ENCODE data around the gene NIPA2.
A peak's percentile ranks its signal among the peaks of the same experiment; 100 is the strongest.

Gene NIPA2

GRCh38 chr15:22839046-22839695 lies 705 bp downstream of the NIPA2 start:
- peak in 1 of 2 donors; percentile 8 for DNase-seq (ENCODE audit: low read depth in 2 of 2)

DNA sequence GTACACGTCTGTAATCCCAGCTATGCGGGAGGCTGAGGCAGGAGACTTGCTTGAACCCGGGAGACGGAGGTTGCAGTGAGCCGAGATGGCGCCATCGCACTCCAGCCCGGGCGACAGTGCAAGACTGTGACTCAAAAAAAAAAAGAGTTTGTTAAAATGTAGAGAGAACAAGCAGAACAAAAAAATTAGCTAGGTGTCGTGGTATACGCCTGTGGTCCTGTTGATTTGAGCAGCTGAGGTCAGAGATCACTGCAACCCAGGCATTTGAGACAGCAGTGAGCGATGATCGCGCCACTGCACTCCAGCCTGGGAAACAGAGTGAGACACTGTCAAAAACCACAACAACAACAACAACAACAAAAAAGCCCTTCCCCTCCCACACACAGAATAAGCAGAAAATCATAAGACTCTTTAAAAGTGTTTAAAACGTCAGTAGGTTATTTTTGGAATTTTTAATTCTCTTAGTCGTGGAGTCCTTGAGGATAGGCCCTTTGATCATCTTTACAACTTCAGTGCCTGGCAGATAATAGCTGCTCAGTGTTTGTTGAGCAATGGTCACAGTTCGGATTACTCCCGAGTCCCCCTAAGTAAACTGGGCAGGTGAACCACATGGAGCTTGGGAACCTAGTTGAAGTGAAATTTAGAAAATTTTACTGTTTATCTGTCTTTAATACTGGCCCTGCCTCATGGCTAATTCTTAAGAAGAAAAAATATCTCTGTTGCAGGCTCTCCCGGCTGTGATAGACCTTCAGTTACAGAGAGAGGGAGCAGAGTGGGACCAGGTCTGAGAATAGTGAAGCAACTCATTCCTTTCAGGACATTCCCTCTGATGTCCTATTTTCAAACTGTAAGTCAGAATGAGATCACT lies 6.2 kb downstream of the NIPA2 start:
- no peak for DNase-seq (ENCODE audit: low read depth in 2 of 2)

GRCh38 chr15:22845289-22845900 lies 6.9 kb downstream of the NIPA2 start:
- DNase-seq (ENCODE audit: low read depth in 2 of 2), result no peak

DNA sequence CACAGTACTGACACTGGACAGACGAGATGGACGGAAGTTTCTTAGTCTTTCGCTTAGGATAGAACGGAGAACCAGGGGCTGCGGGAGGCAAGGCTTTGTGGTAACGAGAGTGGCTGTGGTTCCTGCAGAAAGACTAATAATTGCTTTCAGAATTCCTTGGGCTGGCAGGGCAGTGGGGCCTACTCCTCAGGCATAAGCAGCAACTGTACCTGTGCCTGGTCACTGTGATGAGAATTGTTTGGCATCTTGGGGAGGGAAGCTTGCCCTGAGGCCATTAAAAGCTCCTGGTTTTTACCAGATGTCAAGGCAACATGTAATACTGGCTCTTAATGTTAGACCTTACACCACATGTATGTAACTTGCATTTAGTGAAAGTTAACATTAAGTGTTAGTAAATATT lies 7.6 kb downstream of the NIPA2 start:
- no peak for DNase-seq (ENCODE audit: low read depth in 2 of 2)

DNA sequence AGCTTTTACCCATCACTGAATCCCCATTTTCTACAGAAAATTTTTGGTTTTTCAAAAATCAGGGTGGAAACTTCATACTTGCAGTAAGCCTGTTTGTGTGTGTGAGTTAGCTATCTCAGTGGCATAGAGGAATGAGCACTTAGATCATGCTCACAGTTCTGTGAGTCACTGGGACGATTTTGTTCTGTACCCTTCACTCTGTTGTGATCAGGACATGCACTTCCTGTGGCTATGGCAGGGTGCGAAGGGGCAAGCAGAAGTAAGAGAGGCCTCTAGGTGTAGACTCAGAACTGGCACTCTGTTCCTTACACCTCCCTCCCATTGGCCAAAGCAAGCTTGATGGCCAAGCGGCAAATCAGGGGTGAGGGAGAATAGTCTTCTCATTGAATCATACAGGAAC lies 11.6 kb downstream of the NIPA2 start:
- DNase-seq (ENCODE audit: low read depth in 2 of 2), result no peak

- no peak for DNase-seq (ENCODE audit: low read depth in 2 of 2)
Observed at GRCh38 chr15:22851513-22851912, 13.0 kb downstream of the NIPA2 start.

GRCh38 chr15:22855791-22856190 lies 17.3 kb downstream of the NIPA2 start:
- DNase-seq (ENCODE audit: low read depth in 2 of 2), result no peak

GRCh38 chr15:22856659-22857058 lies 18.2 kb downstream of the NIPA2 start:
- no peak for DNase-seq (ENCODE audit: low read depth in 2 of 2)

- DNase-seq (ENCODE audit: low read depth in 2 of 2), result no peak
Observed at GRCh38 chr15:22861161-22861560, 22.7 kb downstream of the NIPA2 start.

DNA sequence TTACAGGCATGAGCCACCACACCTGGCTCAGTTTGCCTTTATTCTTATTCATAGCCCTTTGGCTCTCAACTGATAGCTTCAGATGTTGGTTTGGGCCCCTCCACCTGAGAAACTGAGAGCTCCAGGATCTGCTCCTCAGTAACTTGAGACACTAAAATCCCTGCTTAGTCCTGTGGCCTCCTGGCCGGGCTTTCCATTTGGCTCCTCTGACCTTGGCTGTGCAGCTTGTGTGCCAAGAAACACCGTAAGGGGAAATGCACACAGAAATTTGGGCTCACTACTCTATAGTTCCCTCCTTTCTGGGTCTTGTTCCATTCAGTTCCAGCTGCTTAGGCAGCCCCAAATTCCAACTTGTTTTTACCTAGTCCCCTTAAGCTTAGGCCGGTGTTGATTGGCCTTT lies 24.9 kb downstream of the NIPA2 start:
- DNase-seq (ENCODE audit: low read depth in 2 of 2), result no peak

DNA sequence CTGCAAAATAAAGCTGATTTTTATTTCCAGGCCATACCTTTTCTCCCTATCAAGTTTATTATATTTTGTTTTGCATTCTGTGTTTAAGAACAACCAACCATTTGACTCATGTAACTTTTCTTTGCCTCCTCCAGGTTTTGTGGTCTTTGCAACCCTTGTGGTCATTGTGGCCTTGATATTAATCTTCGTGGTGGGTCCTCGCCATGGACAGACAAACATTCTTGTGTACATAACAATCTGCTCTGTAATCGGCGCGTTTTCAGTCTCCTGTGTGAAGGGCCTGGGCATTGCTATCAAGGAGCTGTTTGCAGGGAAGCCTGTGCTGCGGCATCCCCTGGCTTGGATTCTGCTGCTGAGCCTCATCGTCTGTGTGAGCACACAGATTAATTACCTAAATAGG lies 27.6 kb downstream of the NIPA2 start:
- DNase-seq (ENCODE audit: low read depth in 2 of 2), result no peak

- no peak for DNase-seq (ENCODE audit: low read depth in 2 of 2)
Observed at GRCh38 chr15:22867886-22868285, 29.4 kb downstream of the NIPA2 start.

DNA sequence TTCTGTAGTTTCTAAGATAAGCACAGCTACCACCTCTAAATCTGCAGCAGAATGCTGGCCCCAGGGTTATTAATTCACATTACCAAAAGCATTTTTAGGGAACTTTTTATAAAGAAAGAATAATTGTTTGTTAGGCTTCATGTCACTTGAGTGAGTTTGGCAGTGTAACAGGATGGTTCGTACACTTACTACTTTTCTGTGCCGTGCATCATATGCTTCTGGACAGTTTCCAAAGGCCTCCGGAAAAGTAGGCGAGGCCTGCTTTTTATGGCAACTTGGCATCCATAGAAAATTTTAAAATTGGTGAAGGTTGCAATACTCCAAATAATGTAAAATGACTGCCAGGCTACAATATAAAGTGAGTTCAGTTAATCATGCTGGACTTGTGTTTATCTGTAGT lies 30.0 kb downstream of the NIPA2 start:
- DNase-seq (ENCODE audit: low read depth in 2 of 2), result no peak

DNA sequence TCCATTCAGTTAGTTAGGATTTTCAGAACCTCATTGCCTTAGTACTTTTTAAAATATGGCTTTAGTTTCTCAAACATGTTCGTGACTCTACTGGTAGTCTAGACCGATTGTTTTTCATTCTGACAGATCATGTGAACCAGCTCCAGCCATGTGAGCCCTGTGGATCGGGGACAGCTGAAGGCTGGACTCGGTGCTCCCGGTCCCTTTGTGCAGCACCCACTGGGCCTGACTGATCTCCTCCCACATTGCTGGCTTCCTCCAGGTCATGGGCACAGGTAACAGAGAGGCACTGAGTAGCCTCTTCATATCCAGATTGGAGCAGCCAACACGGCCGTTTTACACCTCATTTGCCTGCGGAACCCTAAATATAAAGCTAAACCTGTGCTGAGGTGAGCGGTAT lies 30.5 kb downstream of the NIPA2 start:
- no peak for DNase-seq (ENCODE audit: low read depth in 2 of 2)

DNA sequence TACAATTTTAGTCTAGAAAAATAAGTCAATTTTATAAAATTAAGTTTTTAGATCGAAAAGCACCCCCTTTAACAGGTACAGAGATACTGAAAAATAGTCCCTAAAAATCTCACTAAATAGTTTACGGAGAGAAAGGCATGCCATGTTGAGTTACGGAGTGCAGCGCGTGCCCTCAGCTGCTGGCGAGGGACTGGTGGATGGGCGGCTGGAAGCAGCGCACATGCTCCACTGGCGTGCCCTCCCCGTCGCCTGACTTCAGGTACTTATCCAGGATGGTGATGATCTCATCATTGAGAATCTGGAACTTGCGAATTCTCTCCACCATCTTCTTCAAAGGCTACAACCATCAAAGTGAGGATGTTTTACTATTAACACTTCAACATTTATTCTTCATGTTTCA lies 31.4 kb downstream of the NIPA2 start:
- no peak for DNase-seq (ENCODE audit: low read depth in 2 of 2)

- no peak for DNase-seq (ENCODE audit: low read depth in 2 of 2)
Observed at GRCh38 chr15:22870865-22871264, 32.4 kb downstream of the NIPA2 start.

DNA sequence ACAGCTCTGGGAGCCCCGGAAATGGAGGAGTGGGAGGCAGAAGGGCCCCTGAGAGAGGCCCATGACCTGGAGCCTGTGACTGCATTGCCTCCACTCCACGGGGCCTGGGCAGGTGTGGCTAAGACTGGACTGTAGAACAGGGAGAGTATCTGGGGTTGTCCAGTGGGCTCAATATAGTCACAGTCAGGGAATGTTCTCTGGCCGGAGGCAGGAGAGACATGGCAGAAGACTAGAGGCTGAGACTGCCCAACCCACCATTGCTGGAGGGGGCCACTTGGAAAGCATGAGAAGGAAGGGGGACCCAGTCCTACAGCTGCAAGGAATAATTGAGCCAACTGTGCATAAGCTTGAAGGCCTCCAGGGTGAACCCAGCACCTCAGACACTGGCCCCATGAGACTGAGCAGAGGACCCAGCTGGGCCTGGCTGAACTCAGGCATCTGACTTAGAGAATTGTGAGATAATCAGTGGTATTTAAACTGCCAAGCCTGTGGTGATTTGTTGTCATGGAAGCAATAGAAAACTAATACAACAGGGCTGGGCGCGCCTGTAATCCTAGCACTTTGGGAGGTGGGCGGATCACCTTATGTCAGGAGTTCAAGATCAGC lies 33.1 kb downstream of the NIPA2 start:
- DNase-seq (ENCODE audit: low read depth in 2 of 2), result no peak

DNA sequence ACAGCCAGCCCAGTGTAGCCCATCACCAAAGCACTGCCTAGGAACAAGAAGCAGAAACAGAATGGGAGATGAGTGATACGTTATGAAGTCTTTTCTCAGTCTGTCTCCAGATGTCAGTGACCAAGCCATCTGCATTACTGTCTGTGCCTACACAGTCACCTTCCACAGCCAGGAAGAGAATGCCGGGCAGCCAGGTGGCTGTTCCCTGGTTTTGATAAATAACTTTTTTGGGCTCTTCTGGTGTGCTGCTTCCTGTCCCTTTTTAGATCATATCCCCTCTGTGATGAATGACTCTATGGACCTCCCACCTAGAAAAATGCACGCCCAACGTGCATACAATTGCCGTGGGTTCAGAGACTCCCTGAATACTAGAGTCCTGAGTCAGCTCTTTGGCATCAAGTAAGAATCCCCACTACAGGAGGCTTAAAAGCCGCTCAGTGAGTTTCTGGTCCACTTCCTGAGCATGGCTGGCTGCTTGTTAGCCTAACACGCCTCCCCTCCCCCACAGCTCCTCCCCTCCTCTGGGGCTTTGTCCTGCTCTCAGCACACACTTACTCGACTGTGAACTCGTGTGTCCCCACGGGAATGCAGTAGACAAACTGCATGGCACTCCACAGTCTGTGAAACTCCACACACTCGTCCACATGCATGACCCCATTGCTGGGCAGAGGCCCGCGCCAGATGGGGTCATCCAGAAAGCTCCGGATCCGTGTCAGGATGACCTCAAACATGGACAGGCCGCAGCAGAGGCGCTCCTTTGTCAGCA lies 34.7 kb downstream of the NIPA2 start:
- no peak for DNase-seq (ENCODE audit: low read depth in 2 of 2)

- DNase-seq (ENCODE audit: low read depth in 2 of 2), result no peak
Observed at GRCh38 chr15:22873841-22874240, 35.4 kb downstream of the NIPA2 start.

- DNase-seq (ENCODE audit: low read depth in 2 of 2), result no peak
Observed at GRCh38 chr15:22874256-22874655, 35.8 kb downstream of the NIPA2 start.

GRCh38 chr15:22874966-22875365 lies 36.5 kb downstream of the NIPA2 start:
- DNase-seq (ENCODE audit: low read depth in 2 of 2), result no peak

DNA sequence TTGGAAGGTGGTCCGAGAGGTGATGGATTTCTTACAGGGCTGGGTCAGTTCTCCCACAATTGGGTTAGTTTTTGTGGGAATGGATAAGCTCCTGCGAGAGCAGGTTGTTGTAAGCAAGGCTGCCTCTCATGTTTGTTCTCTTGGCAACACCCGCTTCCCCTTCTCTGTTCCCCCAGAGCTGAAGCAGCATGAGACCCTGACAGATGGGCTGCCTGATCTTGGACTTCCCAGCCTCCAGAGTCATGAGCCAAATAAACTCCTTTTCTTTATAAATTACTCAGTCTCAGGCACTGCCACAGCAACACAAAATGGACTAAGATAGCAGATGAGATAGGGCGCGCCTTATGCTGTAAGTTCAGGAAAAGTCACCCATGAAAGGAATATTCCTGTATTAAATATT lies 38.7 kb downstream of the NIPA2 start:
- no peak for DNase-seq (ENCODE audit: low read depth in 2 of 2)
